Measurements from ENCODE around the gene SLC10A3.

The SLC10A3 gene

GRCh38 chrX:154437971-154438893, 52.2 kb downstream of the SLC10A3 start:
- DNase-seq, result no peak

Measured in retina (tissue), 1 donor.